ENCODE data around the gene CYP4V2.
"Not testable (repeated sequence)": the region's sequence is repeated elsewhere in the genome, so short reads cannot be mapped to it uniquely, and the experiment has no call there.

DNA sequence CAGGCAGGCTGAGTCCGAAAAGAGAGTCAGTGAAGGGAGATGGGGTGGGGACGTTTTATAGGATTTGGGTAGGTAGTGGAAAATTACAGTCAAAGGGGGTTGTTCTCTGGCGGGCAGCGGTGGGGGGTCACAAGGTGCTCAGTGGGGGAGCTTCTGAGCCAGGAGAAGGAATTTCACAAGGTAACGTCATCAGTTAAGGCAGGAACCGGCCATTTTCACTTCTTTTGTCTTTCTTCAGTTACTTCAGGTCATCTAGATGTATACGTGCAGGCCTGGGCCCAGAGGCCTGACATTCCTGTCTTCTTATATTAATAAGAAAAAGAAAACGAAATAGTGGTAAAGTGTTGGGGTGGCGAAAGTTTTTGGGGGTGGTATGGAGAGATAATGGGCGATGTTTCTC is 50.7 kb downstream of the CYP4V2 start:
- TF ChIP-seq, protein P1, sequence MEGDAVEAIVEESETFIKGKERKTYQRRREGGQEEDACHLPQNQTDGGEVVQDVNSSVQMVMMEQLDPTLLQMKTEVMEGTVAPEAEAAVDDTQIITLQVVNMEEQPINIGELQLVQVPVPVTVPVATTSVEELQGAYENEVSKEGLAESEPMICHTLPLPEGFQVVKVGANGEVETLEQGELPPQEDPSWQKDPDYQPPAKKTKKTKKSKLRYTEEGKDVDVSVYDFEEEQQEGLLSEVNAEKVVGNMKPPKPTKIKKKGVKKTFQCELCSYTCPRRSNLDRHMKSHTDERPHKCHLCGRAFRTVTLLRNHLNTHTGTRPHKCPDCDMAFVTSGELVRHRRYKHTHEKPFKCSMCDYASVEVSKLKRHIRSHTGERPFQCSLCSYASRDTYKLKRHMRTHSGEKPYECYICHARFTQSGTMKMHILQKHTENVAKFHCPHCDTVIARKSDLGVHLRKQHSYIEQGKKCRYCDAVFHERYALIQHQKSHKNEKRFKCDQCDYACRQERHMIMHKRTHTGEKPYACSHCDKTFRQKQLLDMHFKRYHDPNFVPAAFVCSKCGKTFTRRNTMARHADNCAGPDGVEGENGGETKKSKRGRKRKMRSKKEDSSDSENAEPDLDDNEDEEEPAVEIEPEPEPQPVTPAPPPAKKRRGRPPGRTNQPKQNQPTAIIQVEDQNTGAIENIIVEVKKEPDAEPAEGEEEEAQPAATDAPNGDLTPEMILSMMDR (conservative IDR thresholded peaks at IDR 0.05; ENCODE audit: low read depth in 2 of 2), result not testable (repeated sequence)
- not testable (repeated sequence) for TF ChIP-seq EZH2 (IDR thresholded peaks at IDR 0.05; ENCODE audit: low read depth, unreplicated experiment); JUNB (IDR thresholded peaks at IDR 0.05; ENCODE audit: unreplicated experiment); EZH2phosphoT487 (IDR thresholded peaks at IDR 0.05; ENCODE audit: unreplicated experiment); POLR2AphosphoS5 (IDR thresholded peaks at IDR 0.05; ENCODE audit: low read depth); ZNF114 (CRISPR knock-in tag; IDR thresholded peaks at IDR 0.05); NANOG (IDR thresholded peaks at IDR 0.05; ENCODE audit: borderline replicate concordance); STAT1 (IDR thresholded peaks at IDR 0.05; ENCODE audit: unreplicated experiment); CREB1 (CRISPR knock-in tag; IDR thresholded peaks at IDR 0.05; ENCODE audit: low read depth)
- TF ChIP-seq, protein P2, sequence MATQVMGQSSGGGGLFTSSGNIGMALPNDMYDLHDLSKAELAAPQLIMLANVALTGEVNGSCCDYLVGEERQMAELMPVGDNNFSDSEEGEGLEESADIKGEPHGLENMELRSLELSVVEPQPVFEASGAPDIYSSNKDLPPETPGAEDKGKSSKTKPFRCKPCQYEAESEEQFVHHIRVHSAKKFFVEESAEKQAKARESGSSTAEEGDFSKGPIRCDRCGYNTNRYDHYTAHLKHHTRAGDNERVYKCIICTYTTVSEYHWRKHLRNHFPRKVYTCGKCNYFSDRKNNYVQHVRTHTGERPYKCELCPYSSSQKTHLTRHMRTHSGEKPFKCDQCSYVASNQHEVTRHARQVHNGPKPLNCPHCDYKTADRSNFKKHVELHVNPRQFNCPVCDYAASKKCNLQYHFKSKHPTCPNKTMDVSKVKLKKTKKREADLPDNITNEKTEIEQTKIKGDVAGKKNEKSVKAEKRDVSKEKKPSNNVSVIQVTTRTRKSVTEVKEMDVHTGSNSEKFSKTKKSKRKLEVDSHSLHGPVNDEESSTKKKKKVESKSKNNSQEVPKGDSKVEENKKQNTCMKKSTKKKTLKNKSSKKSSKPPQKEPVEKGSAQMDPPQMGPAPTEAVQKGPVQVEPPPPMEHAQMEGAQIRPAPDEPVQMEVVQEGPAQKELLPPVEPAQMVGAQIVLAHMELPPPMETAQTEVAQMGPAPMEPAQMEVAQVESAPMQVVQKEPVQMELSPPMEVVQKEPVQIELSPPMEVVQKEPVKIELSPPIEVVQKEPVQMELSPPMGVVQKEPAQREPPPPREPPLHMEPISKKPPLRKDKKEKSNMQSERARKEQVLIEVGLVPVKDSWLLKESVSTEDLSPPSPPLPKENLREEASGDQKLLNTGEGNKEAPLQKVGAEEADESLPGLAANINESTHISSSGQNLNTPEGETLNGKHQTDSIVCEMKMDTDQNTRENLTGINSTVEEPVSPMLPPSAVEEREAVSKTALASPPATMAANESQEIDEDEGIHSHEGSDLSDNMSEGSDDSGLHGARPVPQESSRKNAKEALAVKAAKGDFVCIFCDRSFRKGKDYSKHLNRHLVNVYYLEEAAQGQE (IDR thresholded peaks at IDR 0.05; ENCODE audit: unreplicated experiment), result not testable (repeated sequence)
- TF ChIP-seq, protein P3, sequence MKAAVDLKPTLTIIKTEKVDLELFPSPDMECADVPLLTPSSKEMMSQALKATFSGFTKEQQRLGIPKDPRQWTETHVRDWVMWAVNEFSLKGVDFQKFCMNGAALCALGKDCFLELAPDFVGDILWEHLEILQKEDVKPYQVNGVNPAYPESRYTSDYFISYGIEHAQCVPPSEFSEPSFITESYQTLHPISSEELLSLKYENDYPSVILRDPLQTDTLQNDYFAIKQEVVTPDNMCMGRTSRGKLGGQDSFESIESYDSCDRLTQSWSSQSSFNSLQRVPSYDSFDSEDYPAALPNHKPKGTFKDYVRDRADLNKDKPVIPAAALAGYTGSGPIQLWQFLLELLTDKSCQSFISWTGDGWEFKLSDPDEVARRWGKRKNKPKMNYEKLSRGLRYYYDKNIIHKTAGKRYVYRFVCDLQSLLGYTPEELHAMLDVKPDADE (IDR thresholded peaks at IDR 0.05), result not testable (repeated sequence)
